Stimulated activated CD4-positive, alpha-beta T cell treated with anti-CD3 and anti-CD28 coated beads, Interleukin-12 subunit alpha, Interleukin-12 subunit beta, amount 100 ng/mL, for 4 hours (primary cell): ENCODE results near the gene PLCH1.
"Not testable (repeated sequence)": the region's sequence is repeated elsewhere in the genome, so short reads cannot be mapped to it uniquely, and the experiment has no call there.

Source experiments
- DNase-seq: peaks from one replicate; pipeline ENCODE4 v3.0.0-alpha.2; 2020

PLCH1 gene

GRCh38 chr3:155638461-155638860 lies 106.4 kb downstream of the PLCH1 start:
- not testable (repeated sequence) for DNase-seq

GRCh38 chr3:155637567-155637966 lies 107.3 kb downstream of the PLCH1 start:
- DNase-seq = no peak

- DNase-seq = no peak
Measured at GRCh38 chr3:155635056-155635455, 109.8 kb downstream of the PLCH1 start.

GRCh38 chr3:155634121-155634719 lies 110.7 kb downstream of the PLCH1 start:
- no peak for DNase-seq

GRCh38 chr3:155631323-155632019 lies 113.4 kb downstream of the PLCH1 start:
- no peak for DNase-seq

- no peak for DNase-seq
Measured at GRCh38 chr3:155629556-155629955, 115.3 kb downstream of the PLCH1 start.

GRCh38 chr3:155629056-155629455 lies 115.8 kb downstream of the PLCH1 start:
- no peak for DNase-seq

GRCh38 chr3:155622647-155623046 lies 122.2 kb downstream of the PLCH1 start:
- not testable (repeated sequence) for DNase-seq

- DNase-seq = not testable (repeated sequence)
Measured at GRCh38 chr3:155620552-155620951, 124.3 kb downstream of the PLCH1 start.

- DNase-seq = no peak
Measured at GRCh38 chr3:155619118-155619915, 125.6 kb downstream of the PLCH1 start.

GRCh38 chr3:155618543-155618942 lies 126.3 kb downstream of the PLCH1 start:
- DNase-seq = no peak

GRCh38 chr3:155617346-155617925 lies 127.4 kb downstream of the PLCH1 start:
- DNase-seq = no peak

GRCh38 chr3:155615141-155615540 lies 129.7 kb downstream of the PLCH1 start:
- DNase-seq = not testable (repeated sequence)

- not testable (repeated sequence) for DNase-seq
Measured at GRCh38 chr3:155614410-155614809, 130.5 kb downstream of the PLCH1 start.

GRCh38 chr3:155611456-155611855 lies 133.4 kb downstream of the PLCH1 start:
- DNase-seq = no peak

GRCh38 chr3:155609586-155609985 lies 135.3 kb downstream of the PLCH1 start:
- DNase-seq = no peak

- DNase-seq = no peak
Measured at GRCh38 chr3:155608228-155608920, 136.5 kb downstream of the PLCH1 start.

GRCh38 chr3:155607761-155608160 lies 137.1 kb downstream of the PLCH1 start:
- no peak for DNase-seq

GRCh38 chr3:155605571-155605970 lies 139.3 kb downstream of the PLCH1 start:
- DNase-seq = no peak

GRCh38 chr3:155604967-155605366 lies 139.9 kb downstream of the PLCH1 start:
- no peak for DNase-seq

GRCh38 chr3:155604126-155604525 lies 140.7 kb downstream of the PLCH1 start:
- no peak for DNase-seq

- DNase-seq = no peak
Measured at GRCh38 chr3:155603302-155603701, 141.6 kb downstream of the PLCH1 start.

GRCh38 chr3:155602307-155602706 lies 142.6 kb downstream of the PLCH1 start:
- no peak for DNase-seq
